GM10248 (cell line): ENCODE measurements around the gene C15orf40.

Source experiments
- CTCF ChIA-PET: fragments of 300-600 bp; sonication (Branson Sonifier 250); formaldehyde crosslinking; extraction: SDS; loops from one replicate; lab custom pipeline; 2021; ENCODE audit warnings: antibody characterized with exemption; lab: Yijun Ruan, JAX
- POLR2A ChIA-PET: fragments of 350-650 bp; sonication (Branson Sonifier 250); formaldehyde crosslinking; extraction: SDS; loops from one replicate; lab custom pipeline; 2020; ENCODE audit warnings: antibody characterized with exemption; lab: Yijun Ruan, JAX
- DNase-seq: peaks from one replicate; pipeline ENCODE4 v3.0.0; 2012; ENCODE audit errors: extremely low spot score
- CTCF ChIP-seq: IDR thresholded peaks from 2 replicates; pipeline ENCODE4 v1.5.1; 2012; ENCODE audit warnings: mild to moderate bottlenecking, low read depth; ENCODE audit errors: extremely low read depth, missing control alignments, control extremely low read depth

Gene C15orf40

GRCh38 chr15:82963471-82964341 lies 47.7 kb downstream of the C15orf40 start:
- ChIA-PET POLR2A (no interaction called here), CTCF (interaction anchor here (1.1 kb wide), 1 partner anchor 114 kb away, joined by 3 read pairs; no protein-coding TSS in a partner anchor)
- DNase-seq = no peak
- no peak for TF ChIP-seq CTCF

- no peak for TF ChIP-seq CTCF
- no peak for DNase-seq
- POLR2A ChIA-PET = no interaction called here
- CTCF ChIA-PET = interaction anchor here (1.5 kb wide), 1 partner anchor 8 kb away, joined by 4 read pairs; no protein-coding TSS in a partner anchor
Observed at GRCh38 chr15:82960766-82961165, 50.7 kb downstream of the C15orf40 start.

GRCh38 chr15:82959423-82959822 lies 52.0 kb downstream of the C15orf40 start:
- ChIA-PET CTCF (interaction anchor here (1.5 kb wide), 1 partner anchor 10 kb away, joined by 4 read pairs; no protein-coding TSS in a partner anchor), POLR2A (interaction anchor here (0.5 kb wide), 1 partner anchor 28 kb away, joined by 4 read pairs; no protein-coding TSS in a partner anchor)
- TF ChIP-seq CTCF = no peak
- DNase-seq = no peak

- DNase-seq = no peak
- ChIA-PET CTCF (interaction anchor here (1.1 to 1.9 kb wide), 3 partner anchors 11 to 53 kb away, joined by 3 to 5 read pairs (median 3); partner anchors contain the start of gene C15orf40), POLR2A (no interaction called here)
- TF ChIP-seq CTCF = no peak
Observed at GRCh38 chr15:82958638-82959037, 52.8 kb downstream of the C15orf40 start.

GRCh38 chr15:82952158-82953081 lies 59.0 kb downstream of the C15orf40 start, which contains the start of gene HOMER2:
Gene HOMER2, minus strand, starts transcription at chr15:82952720. Its CDS starts 185 bp downstream, at chr15:82952535.
- CTCF ChIA-PET = no interaction called here
- POLR2A ChIA-PET = no interaction called here
- TF ChIP-seq CTCF = no peak
- no peak for DNase-seq
